ENCODE results near the gene ABHD17B.
"Not testable (repeated sequence)": the region's sequence is repeated elsewhere in the genome, so short reads cannot be mapped to it uniquely, and the experiment has no call there.

ABHD17B gene

DNA sequence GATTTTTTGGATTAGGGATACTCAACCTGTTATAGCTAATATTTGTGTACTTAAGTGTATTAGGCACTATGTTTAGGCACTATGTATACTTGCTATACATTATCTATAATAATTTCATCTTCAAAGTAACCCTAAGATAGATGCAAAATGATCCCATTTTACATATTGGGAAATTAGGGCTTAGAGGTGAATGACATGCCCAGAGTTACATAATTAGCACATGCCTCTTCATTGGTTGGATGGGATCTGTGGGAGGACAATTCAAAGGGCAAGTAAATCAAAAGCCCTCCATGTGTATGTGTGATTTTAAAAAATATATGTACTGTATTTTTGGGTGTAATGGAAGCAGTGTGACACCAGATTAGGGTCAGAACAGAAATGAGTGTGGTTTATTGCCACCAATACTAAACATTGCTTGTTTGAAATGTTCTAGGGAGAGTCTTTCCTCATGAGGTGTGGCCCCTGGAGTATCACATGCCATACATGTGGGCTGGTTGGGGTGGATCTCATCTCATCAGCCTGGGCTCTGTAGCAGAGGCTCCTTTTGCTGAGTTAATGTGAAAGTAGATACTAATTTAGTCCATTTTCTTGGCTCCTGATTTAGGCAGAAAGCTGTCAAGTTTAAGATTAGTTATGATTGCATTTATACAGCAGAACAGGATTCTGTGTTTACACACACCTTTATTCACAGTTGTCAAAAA lies 6.0 kb upstream of the ABHD17B start:
- no peak for DNase-seq (ENCODE audit: low read depth in 2 of 2)

DNA sequence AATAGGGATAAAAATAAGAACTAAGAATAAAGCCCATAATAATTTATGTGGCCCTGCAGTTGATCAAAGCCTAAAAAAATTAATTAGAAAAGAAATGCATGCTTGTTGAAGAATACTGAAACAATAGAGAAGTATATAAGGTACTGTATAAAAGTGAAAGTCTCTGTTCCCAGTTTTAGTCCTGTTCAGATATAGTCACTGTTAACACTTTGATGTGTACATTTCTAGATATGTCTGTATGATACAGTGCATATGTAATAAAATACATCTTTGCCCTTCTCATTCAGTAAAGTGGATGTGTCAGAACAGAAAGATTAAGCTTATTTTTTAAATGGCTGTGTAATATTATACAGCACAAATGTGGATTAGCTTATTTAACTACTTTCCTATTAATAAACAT lies 4.5 kb upstream of the ABHD17B start:
- no peak for DNase-seq (ENCODE audit: low read depth in 2 of 2)

GRCh38 chr9:71911908-71912335 lies 929 bp upstream of the ABHD17B start:
- DNase-seq (ENCODE audit: low read depth in 2 of 2), result no peak

GRCh38 chr9:71910650-71911060 lies 338 bp downstream of the ABHD17B start:
- DNase-seq (ENCODE audit: low read depth in 2 of 2), result no peak

DNA sequence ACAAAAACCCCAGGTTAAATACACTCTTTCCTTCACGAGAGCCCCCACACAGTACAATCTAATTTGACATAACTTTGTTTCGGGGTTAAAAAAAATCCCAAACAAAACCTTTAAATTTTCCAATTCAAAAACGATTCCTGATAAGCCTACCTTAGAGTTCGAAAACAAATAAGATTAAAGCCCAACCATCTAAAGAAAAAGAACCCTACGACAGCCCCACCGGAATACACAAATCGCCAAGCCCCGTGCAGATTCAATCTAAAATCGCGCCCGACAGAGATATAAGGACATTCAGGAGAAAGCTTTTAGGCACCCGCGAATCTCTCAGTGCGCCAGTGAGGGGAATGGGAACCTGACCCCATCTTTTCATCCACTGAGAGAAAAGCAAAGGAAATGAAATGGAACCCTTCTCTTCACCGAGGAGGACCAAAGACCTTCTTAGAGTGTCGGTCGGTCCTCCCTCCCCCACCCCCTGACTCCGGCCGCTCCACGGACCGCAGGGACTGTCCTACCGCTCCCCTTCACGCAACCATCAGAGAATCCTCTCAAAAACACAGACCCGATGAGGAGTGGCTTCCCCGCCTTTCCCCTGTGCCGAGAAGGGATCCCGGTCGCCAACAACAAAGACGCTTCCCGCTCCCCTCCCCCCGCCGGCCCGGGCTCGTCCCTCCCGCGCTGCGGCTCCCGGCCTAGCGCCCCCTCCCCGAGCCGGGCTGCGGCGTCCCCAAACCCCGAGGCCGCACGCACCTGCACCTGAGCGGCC lies 925 bp downstream of the ABHD17B start:
- DNase-seq (ENCODE audit: low read depth in 2 of 2), result peak; percentile 9 to 30

DNA sequence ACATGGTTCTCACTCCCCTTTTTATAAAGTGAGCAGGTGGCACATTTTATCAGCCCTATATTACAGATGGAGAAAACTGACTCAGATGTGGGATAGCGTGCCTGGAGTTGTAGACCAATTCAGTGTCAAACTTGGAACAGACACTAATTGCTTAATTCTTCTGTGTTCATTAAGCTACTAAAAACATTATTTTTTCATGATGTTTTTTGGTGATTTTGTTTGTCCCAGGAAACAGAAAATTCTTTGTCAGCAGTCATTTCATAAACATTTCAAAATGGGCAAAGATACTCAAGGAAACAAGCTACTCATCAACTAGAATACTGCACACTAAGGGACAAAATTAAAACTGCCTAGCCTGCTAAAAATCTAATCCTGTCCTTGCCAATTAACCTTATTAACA lies 2.2 kb downstream of the ABHD17B start:
- DNase-seq (ENCODE audit: low read depth in 2 of 2), result no peak

GRCh38 chr9:71904076-71904475 lies 6.9 kb downstream of the ABHD17B start:
- DNase-seq (ENCODE audit: low read depth in 2 of 2), result no peak

DNA sequence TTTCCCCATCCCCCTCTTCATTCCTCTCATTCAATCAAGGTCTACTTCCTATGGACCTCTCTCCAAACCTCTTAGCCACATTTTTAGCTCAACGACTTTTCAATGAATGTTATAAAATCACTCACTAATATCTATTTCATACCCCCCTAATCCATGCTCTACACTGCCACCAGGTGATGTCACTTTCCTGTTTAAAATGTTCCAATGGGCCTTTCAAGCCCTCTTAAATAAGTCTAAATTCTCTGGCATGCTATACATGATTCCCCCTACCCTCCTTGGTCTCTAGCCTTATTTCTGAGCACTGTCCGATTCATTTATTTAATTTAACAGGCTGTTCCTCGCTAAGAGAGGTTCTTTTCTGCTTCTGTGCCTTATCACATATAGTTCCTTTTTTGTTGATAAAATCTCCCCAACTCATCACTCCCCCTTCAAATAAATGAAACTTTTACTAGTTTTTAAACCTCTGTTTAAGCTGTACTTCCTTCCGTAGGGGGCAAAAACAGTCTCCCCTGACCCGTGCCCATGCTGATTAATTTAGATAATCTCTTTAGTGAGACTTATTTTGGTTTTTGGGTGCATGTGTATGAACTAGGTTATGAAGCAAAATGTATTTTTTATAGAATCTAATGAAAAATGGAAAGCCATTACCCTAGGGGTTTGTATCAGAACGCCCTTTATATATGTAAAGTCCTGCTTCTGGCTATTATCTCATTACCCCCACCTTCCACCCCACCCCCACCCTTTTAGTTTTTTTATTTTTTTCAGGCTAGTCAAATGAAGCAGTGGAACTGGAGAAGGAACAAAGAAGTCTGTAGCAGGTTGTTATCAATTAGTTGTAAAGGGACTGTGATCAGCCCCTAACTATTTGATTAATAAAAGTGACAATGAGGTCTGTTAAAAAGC lies 9.0 kb downstream of the ABHD17B start:
- DNase-seq (ENCODE audit: low read depth in 2 of 2), result no peak

DNA sequence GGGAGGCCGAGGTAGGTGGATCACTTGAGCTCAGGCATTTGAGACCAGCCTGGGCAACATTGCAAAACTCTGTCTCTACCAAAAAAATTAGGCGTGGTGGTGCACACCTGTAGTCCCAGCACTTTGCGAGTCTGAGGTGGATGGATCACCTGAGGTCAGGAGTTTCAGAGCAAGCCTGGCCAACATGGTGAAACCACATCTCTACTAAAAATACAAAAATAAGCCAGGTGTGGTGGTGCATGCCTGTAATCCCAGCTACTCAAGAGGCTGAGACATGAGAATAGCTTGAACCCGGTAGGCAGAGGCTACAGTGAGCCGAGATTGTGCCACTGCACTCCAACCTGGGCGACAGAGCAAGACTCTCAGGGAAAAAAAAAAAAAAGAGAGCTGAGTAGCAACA lies 12.2 kb downstream of the ABHD17B start:
- not testable (repeated sequence) for DNase-seq (ENCODE audit: low read depth in 2 of 2)

- DNase-seq (ENCODE audit: low read depth in 2 of 2), result no peak
Observed at GRCh38 chr9:71897577-71897976, 13.4 kb downstream of the ABHD17B start.

GRCh38 chr9:71896761-71897160 lies 14.2 kb downstream of the ABHD17B start:
- DNase-seq (ENCODE audit: low read depth in 2 of 2), result no peak

DNA sequence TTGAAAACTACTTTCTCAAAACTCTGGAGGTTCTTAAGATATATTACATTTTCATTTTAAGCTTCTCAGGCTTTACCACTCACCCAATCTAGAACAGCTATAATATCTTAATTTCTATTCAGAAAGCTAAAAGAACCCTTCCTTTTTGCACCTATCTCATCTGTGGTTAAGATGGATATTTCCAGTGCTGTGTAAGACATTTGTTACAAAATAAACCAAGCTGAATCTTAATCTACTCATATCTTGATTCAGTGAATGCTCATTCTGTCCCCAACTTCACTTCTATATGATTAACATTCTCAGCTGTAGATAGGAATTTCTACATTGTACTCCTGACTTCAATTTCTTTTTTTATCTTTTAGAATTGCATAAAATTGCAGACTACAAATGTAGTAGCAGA lies 15.0 kb downstream of the ABHD17B start:
- DNase-seq (ENCODE audit: low read depth in 2 of 2), result no peak

DNA sequence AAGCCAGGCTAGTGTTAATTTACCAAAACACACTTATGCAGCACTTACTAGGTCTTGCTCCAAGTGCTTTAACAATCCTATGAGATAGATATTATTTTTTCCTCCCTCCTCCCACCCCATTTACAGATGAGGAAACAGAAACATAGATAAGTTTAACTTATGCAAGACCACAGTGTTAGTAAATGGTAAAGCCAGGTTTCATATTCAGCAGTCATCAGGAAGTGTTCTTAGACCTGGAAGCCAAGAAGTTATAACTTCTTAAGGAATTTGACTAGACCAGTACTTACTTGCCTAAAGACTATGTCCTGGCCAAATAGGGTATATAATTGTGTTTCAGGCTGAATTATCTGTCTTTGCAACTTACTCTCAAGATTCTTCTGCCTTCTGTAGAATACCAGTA lies 15.9 kb downstream of the ABHD17B start:
- DNase-seq (ENCODE audit: low read depth in 2 of 2), result no peak

GRCh38 chr9:71891557-71892189 lies 19.3 kb downstream of the ABHD17B start:
- no peak for DNase-seq (ENCODE audit: low read depth in 2 of 2)

DNA sequence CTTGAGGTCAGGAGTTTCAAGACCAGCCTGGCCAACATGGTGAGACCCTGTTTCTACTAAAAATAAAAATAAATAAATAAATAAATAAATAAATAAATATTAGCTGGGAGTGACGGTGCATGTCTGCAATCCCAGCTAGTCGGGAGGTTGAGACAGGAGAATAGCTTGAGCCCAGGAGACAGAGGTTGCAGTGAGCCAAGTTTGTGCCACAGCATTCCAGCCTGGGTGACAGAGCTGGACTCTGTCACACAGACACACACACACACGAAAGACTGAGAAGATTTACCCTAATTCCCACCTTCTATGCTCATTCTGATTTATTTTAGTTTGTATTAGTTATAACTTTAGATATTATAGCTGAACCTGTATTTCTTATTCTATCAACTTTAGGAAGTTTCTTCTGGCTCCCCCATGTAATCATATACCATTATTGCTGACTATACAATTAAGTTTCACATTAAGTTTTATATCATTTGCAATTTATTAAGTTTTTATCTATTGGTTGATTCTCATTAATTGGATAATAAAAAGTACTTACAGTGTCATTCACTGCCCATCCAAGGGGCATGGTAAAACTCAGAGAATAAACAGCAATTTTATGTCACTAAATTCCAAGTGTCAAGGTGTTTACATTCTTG lies 20.8 kb downstream of the ABHD17B start:
- DNase-seq (ENCODE audit: low read depth in 2 of 2), result no peak

- no peak for DNase-seq (ENCODE audit: low read depth in 2 of 2)
Observed at GRCh38 chr9:71887362-71887761, 23.6 kb downstream of the ABHD17B start.

DNA sequence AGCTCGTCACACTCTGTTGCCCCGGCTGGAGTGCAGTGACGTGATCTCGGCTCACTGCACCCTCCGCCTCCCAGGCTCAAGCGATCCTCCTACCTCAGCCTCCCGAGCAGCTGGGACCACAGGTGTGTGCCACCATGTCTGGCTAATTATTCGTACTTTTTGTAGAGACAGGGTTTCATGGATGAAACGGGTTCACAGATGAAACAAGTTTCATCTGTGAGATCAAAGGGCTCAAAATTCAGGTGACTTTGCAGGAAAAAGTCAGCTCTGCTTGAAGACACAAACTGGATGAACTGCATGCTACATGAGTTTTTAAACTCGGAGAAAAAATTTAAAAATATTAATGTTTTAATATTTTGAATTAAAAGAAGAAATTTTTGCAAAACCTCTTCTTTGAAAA lies 24.5 kb downstream of the ABHD17B start:
- no peak for DNase-seq (ENCODE audit: low read depth in 2 of 2)

- DNase-seq (ENCODE audit: low read depth in 2 of 2), result no peak
Observed at GRCh38 chr9:71886015-71886414, 25.0 kb downstream of the ABHD17B start.

GRCh38 chr9:71885467-71885866 lies 25.5 kb downstream of the ABHD17B start:
- no peak for DNase-seq (ENCODE audit: low read depth in 2 of 2)

GRCh38 chr9:71884005-71884404 lies 27.0 kb downstream of the ABHD17B start:
- no peak for DNase-seq (ENCODE audit: low read depth in 2 of 2)

GRCh38 chr9:71879644-71880174 lies 31.3 kb downstream of the ABHD17B start:
- DNase-seq (ENCODE audit: low read depth in 2 of 2), result no peak
